Measurements from ENCODE around the gene OPN1MW.
"Not testable (repeated sequence)": the region's sequence is repeated elsewhere in the genome, so short reads cannot be mapped to it uniquely, and the experiment has no call there.

OPN1MW gene

DNA sequence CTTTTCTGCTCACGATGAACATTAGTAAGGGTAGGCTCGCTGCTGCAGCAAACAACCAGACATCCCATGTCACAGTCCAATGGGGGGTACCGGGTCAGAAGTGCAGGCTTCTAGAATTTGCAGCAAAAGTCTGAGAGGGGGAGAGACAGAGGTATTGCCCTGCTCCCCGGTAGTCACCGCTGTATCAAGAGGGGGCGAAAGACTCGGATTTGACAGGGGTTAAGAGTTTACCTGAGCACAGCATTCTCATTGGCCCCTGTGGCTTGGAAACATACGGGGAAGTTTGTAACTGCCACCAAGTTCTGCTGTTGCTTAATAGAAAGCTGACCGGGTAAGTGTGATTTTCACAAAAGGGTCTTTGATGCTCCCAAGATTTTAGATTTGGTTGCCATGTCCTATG, 28.7 kb downstream of the OPN1MW start:
- DNase-seq: not testable (repeated sequence)

DNA sequence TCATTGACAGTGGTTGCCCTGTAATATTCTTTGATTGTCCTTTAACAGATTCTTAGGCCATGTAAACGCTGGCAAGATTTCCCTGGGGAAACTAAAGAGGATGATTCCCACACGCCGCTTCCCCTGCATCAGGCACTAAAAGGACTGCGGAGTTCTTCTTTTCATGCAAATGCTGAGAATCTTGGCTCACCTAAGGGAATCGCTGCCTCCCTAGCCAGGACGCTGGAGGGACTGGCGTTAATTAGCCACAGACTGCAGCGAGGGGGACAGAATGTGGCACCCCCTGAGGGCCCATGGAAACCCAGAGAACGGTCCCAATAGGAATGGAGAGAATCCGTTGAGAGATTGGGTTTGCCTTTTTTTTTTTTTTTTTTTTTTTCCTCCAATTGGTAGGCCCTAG, 29.1 kb downstream of the OPN1MW start:
- not testable (repeated sequence) for DNase-seq

- DNase-seq: not testable (repeated sequence)
Observed at GRCh38 chrX:154219456-154219855, 37.1 kb downstream of the OPN1MW start, which contains the start of gene OPN1MW2. TSS of gene OPN1MW2 (plus strand) at chrX:154219756. CDS start at chrX:154219816, 60 bp downstream.

DNA sequence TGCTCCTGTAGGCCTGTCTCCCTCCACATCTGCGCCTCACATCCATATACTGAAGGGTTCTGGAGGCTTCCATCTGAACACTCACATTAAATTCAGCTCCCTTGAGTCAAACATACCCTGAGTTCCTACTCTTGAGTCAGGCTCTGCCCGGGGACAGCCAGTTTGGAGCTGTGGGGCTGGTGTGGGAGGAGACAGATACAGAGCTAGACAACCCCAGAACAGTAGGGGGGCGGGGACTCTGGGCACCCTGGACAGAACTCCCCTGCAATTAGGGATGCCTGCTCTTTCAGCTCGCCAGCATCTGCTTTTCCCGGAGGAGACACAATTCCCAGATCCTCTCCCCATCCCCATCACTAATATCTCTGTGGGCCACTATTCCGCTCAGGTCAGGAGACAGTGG, 42.9 kb downstream of the OPN1MW start:
- DNase-seq: not testable (repeated sequence)

DNA sequence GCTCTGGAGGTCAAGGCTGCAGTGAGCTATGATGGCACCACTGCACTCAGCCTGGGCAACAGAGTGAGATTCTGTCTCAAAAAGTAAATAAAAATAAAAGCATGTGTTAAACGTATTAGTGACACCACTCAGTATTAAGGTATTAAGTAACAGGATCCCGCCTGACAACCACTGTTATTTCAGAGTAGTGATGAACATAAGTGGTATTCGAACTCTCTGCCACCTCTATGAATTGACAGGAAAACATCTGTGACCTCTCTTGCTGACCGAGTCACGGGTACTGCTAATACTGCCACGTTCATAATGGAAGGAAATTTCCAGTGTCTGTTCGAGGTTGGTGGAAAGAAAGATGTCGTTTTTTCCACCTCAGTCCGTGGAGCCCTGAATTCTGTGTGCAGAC, 44.3 kb downstream of the OPN1MW start:
- DNase-seq: not testable (repeated sequence)

DNA sequence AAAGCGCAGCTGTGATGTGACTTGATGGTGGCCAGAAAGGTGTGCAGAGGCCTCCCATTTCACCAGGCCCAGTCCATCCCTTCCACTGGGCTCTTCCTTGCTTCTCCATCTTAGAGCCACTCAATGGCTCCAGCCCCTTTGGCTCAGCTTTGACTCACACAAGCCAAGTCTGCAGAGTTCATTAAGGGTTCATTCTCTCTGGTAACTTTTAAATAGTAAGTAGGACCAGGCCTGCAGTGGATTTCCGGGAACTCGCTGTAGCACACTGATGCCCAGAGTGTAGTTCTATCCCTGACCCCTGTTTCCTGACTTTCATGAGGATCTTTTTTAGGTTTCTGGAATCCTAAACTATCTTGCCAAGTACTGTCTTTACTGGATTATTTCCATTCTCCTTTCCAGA, 49.0 kb downstream of the OPN1MW start:
- not testable (repeated sequence) for DNase-seq

DNA sequence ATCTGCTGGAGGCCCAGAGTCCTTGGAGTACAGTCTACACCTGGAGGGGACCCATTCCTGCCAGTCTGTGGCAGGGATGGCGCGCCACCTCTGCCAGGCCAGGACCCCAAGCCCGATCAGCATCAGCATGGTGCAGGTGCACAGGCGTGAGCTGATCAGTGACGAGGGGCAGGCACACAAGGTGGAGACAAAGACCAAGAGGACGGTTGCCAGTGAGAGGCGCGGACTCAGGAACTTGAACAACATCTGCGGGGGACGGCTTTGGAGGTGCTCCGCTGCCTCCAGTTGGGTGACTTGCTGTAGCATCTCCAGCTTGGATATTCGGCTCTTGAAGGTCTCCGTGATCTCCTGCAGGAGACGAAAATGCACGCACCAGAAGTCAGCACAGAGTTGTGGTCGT, 51.2 kb downstream of the OPN1MW start:
- not testable (repeated sequence) for DNase-seq

GRCh38 chrX:154238939-154239559, 56.7 kb downstream of the OPN1MW start:
- not testable (repeated sequence) for DNase-seq

GRCh38 chrX:154239982-154240503, 57.6 kb downstream of the OPN1MW start:
- DNase-seq: not testable (repeated sequence)
